Hepatocyte (in vitro differentiated cells): ENCODE measurements around the gene DDIT3. TPM values are rescaled to one million over a fixed set of nuclear protein-coding genes. Genes with fewer than 3 reads are reported as not detected.

Experiments
- DNase-seq: peaks from one replicate; pipeline ENCODE4 v3.0.0-alpha.2; 2016; ENCODE audit warnings: low spot score
- H2AFZ ChIP-seq: fragments of 200-600 bp; sonication (generic); 2 replicates; pipeline ENCODE4 v1.6.0; 2016; ENCODE audit warnings: antibody characterized with exemption, mild to moderate bottlenecking
- H3K27ac ChIP-seq: fragments of 200-600 bp; sonication (generic); 2 replicates; pipeline ENCODE4 v1.5.1; 2016; ENCODE audit warnings: mild to moderate bottlenecking
- H3K27me3 ChIP-seq: fragments of 200-600 bp; sonication (generic); 2 replicates; pipeline ENCODE4 v1.6.1; 2016
- H3K36me3 ChIP-seq: fragments of 200-600 bp; sonication (generic); replicated peaks from 2 replicates; pipeline ENCODE4 v1.5.1; 2016; ENCODE audit warnings: low read depth; ENCODE audit not compliant: insufficient read depth
- H3K4me1 ChIP-seq: fragments of 200-600 bp; sonication (generic); 2 replicates; pipeline ENCODE4 v1.5.1; 2016; ENCODE audit warnings: mild to moderate bottlenecking, moderate library complexity; ENCODE audit not compliant: insufficient read depth
- H3K4me2 ChIP-seq: fragments of 200-600 bp; sonication (generic); 2 replicates; pipeline ENCODE4 v1.6.0; 2016
- H3K4me3 ChIP-seq: fragments of 200-600 bp; sonication (generic); 2 replicates; pipeline ENCODE4 v1.5.1; 2016; ENCODE audit warnings: mild to moderate bottlenecking
- H3K79me2 ChIP-seq: fragments of 200-600 bp; sonication (generic); 2 replicates; pipeline ENCODE4 v1.6.0; 2017; ENCODE audit warnings: mild to moderate bottlenecking
- H3K9me2 ChIP-seq: fragments of 200-600 bp; sonication (generic); replicated peaks from 2 replicates; pipeline ENCODE4 v1.6.0; 2017; ENCODE audit warnings: mild to moderate bottlenecking; ENCODE audit not compliant: insufficient read depth
- H3K9me3 ChIP-seq: fragments of 200-600 bp; sonication (generic); 2 replicates; pipeline ENCODE4 v1.5.1; 2016; ENCODE audit warnings: low read depth, mild to moderate bottlenecking
- H4K20me1 ChIP-seq: fragments of 200-600 bp; sonication (generic); 2 replicates; pipeline ENCODE4 v1.6.0; 2016; ENCODE audit warnings: mild to moderate bottlenecking; ENCODE audit not compliant: insufficient read depth, poor library complexity, severe bottlenecking
- EZH2 ChIP-seq: fragments of 200-600 bp; sonication (generic); IDR thresholded peaks from 2 replicates; pipeline ENCODE4 v1.6.1; 2016; ENCODE audit warnings: antibody characterized with exemption, mild to moderate bottlenecking, borderline replicate concordance
- EZH2phosphoT487 ChIP-seq: fragments of 200-600 bp; sonication (generic); IDR thresholded peaks from one replicate; pipeline ENCODE4 v1.6.1; 2018; ENCODE audit warnings: antibody characterized with exemption, mild to moderate bottlenecking, low read depth, moderate library complexity; ENCODE audit not compliant: unreplicated experiment, severe bottlenecking
- WGBS: methylation state at CpG from one replicate; pipeline ENCODE4 v1.1.6; 2016; ENCODE audit warnings: low lambda C conversion rate; ENCODE audit errors: missing lambda C conversion rate; 5-methylcytosine and 5-hydroxymethylcytosine counted together
- polyA plus RNA-seq: library from polyadenylated mRNA; unstranded; fragments of >200 nt; fragmentation: Nextera tagmentation; extraction: Ambion mirVana; gene quantifications from 2 replicates; pipeline ENCODE4 v1.2.1, GENCODE V29; 2016
- total RNA-seq: library from RNA; depleted of rRNA; stranded (reverse); fragments of >200 nt; gene quantifications from 2 replicates; pipeline ENCODE4 v1.2.3, GENCODE V29; 2014
- TF ChIP-seq, protein P1 (sequence below): fragments of 200-600 bp; sonication (generic); IDR thresholded peaks from 2 replicates; pipeline ENCODE4 v1.5.1; 2016; ENCODE audit warnings: antibody characterized with exemption, mild to moderate bottlenecking; ENCODE audit not compliant: poor library complexity

Gene DDIT3
- total and polyA plus RNA-seq, 2 experiments from 2014 or later: 92.7 to 133 TPM

DNA sequence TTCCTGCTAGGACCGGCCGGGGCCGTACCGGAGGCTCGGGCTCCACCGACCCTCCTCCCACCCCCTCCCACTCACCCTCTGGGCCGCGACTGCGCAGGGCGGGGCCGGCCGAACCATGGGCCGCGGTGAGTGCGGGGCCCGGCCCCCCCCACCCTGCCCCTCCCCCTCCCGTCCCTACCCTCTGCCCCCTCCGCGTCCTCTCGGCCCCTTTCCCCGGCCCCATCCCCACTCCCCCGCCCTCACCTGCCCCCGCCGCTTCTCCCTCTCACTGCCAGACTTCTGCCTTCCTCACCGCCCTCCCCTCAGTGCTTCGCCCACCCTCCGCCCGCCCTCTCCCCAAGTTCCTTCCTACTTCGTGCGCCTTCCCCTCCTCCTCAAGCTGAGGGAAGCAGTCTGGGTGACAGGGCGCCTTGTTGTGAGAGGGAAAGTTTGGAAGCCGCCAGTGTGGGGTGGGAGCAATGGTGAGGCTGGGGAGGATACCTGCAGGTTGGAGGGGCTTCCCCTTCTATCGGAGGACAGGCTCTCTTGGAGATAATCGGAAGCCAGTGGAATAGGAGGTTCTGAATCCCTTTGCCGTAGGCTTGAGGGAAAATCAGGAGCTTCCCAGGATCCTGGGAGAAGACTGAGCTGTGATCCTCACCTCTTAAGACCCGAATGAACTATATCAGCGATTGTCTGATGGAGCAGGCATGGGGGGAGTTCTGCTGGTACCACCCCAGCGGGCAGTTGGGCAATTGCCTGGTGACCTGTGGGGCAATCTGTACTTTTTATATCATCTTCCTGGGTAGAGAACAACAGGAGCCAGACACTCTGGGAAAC, 2.8 kb upstream of the DDIT3 start:
- H4K20me1 ChIP-seq: peaks cover 47% of the 10 kb centered on the region
- peaks cover 66% of the 10 kb centered on the region for H3K79me2 ChIP-seq
- peak overlapping the region; percentile 99 for H3K27ac ChIP-seq
- no peaks in the 10 kb centered on the region for H3K27me3 ChIP-seq
- peaks cover 29% of the 10 kb centered on the region for H3K4me1 ChIP-seq
- no peak overlapping the region for H2AFZ ChIP-seq
- no peak for TF ChIP-seq EZH2phosphoT487
- TF ChIP-seq EZH2: no peak
- TF ChIP-seq, protein P1, sequence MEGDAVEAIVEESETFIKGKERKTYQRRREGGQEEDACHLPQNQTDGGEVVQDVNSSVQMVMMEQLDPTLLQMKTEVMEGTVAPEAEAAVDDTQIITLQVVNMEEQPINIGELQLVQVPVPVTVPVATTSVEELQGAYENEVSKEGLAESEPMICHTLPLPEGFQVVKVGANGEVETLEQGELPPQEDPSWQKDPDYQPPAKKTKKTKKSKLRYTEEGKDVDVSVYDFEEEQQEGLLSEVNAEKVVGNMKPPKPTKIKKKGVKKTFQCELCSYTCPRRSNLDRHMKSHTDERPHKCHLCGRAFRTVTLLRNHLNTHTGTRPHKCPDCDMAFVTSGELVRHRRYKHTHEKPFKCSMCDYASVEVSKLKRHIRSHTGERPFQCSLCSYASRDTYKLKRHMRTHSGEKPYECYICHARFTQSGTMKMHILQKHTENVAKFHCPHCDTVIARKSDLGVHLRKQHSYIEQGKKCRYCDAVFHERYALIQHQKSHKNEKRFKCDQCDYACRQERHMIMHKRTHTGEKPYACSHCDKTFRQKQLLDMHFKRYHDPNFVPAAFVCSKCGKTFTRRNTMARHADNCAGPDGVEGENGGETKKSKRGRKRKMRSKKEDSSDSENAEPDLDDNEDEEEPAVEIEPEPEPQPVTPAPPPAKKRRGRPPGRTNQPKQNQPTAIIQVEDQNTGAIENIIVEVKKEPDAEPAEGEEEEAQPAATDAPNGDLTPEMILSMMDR: no peak
- WGBS: 5% methylated on average over 8 of the region's 38 CpGs
- H3K4me3 ChIP-seq: peak overlapping the region; percentile 58
- no peaks in the 10 kb centered on the region for H3K36me3 ChIP-seq
- H3K9me2 ChIP-seq: no peaks in the 10 kb centered on the region
- peak; percentile 85 for DNase-seq
- H3K4me2 ChIP-seq: peak overlapping the region; percentile 89
- H3K9me3 ChIP-seq: no peaks in the 10 kb centered on the region

DNA sequence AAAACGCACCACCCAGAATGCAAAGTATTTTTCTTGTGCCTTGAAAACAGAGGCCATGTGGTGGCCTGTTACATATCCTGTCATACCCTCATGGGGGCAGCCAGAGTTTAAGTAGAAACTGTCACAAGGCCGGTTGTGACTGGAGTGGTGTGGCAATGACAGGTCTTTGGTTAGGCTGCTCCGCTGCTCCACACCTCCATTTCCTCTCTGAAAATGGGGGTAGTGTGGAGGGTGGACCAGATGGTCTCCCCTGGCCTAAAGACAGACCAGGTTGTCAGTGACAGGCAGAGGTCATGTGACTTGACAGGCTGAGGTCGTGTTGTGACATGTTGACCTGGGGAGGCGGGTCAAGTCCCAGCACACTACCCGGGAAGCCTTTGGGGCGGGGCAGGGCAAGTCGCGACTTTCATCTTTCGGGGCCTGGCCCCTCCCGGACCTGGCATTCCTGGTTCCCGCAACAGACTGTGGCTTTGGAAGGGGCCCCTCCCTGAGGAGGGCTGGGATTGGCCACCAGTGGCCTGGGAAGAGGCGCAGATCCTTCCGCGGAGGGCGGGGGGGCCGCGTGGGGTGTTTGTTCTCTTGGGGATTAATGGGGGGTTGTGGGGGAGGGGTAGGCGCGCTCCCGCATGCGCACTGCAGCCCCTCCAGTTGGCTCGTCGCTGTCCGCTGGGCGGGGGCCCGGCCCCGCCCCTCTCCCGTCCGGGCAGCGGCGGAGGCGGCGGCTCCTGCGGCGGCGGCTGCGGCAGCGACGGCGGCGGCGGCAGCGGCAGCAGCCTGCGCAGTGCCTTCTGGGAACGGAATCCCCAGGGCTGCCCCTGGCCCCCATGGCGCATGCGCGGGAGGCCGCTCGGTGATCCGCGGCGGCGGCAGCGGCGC, 1.9 kb upstream of the DDIT3 start, which contains the start of gene MBD6:
Gene MBD6, plus strand, starts transcription at position 814 of the 876 bp plus-strand sequence. CDS start 1,480 bp downstream, outside the sequence.
- Histone ChIP-seq H3K79me2 (peaks cover 71% of the 10 kb centered on the region), H3K27ac (peak within 1 kb of the TSS; percentile 99)
- TF ChIP-seq EZH2: no peak
- no peak for TF ChIP-seq EZH2phosphoT487
- TF ChIP-seq, protein P1: no peak

DNA sequence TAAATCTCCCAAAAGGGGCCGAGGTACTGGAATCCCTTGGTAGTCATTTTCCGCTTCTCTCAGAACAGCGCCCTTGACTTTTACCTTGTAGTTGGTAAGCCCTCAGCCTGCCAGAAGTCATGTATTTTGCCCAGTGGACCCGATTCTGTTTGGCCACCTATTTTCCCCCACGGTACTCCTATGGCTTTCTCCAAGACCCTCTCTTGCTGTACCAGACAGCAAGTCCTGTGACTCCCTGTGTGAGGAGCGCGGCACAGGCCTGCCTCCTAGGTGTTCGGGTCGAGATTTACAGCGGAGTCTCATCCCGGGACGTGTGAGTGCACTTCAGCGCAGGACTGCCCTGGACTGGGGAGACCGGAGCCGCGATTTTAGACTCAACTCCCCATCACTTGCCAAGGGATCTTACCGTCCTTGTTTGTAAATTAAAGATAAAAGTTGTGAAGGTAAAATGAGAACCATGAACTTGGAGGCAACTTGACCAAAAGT, 1.3 kb upstream of the DDIT3 start:
- TF ChIP-seq, protein P1: peak; percentile 17
- TF ChIP-seq EZH2: no peak
- Histone ChIP-seq H3K4me2 (peak overlapping the region; percentile 77), H3K4me3 (no peak overlapping the region), H3K4me1 (peaks cover 29% of the 10 kb centered on the region), H3K79me2 (peaks cover 64% of the 10 kb centered on the region), H3K9me2 (no peaks in the 10 kb centered on the region), H3K9me3 (no peaks in the 10 kb centered on the region), H3K27ac (peak overlapping the region; percentile 99), H4K20me1 (peaks cover 62% of the 10 kb centered on the region), H3K36me3 (no peaks in the 10 kb centered on the region), H2AFZ (peak overlapping the region; percentile 15), H3K27me3 (no peaks in the 10 kb centered on the region)
- 26% methylated on average over 17 of the region's 17 CpGs for WGBS
- peak; percentile 85 for DNase-seq

More for the DNA sequence above, 1.9 kb upstream of the DDIT3 start, which contains the start of gene MBD6:
- H3K4me1 ChIP-seq: peaks cover 29% of the 10 kb centered on the region
- no peaks in the 10 kb centered on the region for H3K36me3 ChIP-seq
- H3K4me2 ChIP-seq: peak within 1 kb of the TSS; percentile 89
- peak within 1 kb of the TSS; percentile 58 for H3K4me3 ChIP-seq
- no peaks in the 10 kb centered on the region for H3K9me3 ChIP-seq
- peak within 1 kb of the TSS; percentile 15 for H2AFZ ChIP-seq
- WGBS: 4% methylated on average over 10 of the region's 57 CpGs
- H3K27me3 ChIP-seq: no peaks in the 10 kb centered on the region
- peak; percentile 97 for DNase-seq
- H3K9me2 ChIP-seq: no peaks in the 10 kb centered on the region
- H4K20me1 ChIP-seq: peaks cover 55% of the 10 kb centered on the region
